Astrocyte (in vitro differentiated cells and primary cell): ENCODE results near the gene CORT.

Source experiments
- EZH2 ChIP-seq: IDR thresholded peaks from 2 replicates; pipeline ENCODE4 v1.6.1; 2012; ENCODE audit warnings: mild to moderate bottlenecking, low read length, inconsistent platforms; ENCODE audit not compliant: insufficient read depth
- TF ChIP-seq, protein P1 (sequence below): IDR thresholded peaks from 2 replicates; pipeline ENCODE4 v1.5.1; 2011; ENCODE audit warnings: low read depth, mild to moderate bottlenecking, inconsistent platforms, low read length, moderate library complexity; ENCODE audit not compliant: insufficient read depth

GRCh38 chr1:10402729-10403274 is 47.0 kb upstream of the CORT start:
- TF ChIP-seq, protein P1, sequence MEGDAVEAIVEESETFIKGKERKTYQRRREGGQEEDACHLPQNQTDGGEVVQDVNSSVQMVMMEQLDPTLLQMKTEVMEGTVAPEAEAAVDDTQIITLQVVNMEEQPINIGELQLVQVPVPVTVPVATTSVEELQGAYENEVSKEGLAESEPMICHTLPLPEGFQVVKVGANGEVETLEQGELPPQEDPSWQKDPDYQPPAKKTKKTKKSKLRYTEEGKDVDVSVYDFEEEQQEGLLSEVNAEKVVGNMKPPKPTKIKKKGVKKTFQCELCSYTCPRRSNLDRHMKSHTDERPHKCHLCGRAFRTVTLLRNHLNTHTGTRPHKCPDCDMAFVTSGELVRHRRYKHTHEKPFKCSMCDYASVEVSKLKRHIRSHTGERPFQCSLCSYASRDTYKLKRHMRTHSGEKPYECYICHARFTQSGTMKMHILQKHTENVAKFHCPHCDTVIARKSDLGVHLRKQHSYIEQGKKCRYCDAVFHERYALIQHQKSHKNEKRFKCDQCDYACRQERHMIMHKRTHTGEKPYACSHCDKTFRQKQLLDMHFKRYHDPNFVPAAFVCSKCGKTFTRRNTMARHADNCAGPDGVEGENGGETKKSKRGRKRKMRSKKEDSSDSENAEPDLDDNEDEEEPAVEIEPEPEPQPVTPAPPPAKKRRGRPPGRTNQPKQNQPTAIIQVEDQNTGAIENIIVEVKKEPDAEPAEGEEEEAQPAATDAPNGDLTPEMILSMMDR, result no peak
- no peak for TF ChIP-seq EZH2
